Measurements from ENCODE around the gene TLE1.
"Not testable (repeated sequence)": the region's sequence is repeated elsewhere in the genome, so short reads cannot be mapped to it uniquely, and the experiment has no call there.

The TLE1 gene

GRCh38 chr9:81621785-81622259 is 67.5 kb downstream of the TLE1 start:
- no peak for DNase-seq

- DNase-seq = no peak
Observed at GRCh38 chr9:81621118-81621517, 68.2 kb downstream of the TLE1 start.

GRCh38 chr9:81620002-81620390 is 69.4 kb downstream of the TLE1 start:
- no peak for DNase-seq

DNA sequence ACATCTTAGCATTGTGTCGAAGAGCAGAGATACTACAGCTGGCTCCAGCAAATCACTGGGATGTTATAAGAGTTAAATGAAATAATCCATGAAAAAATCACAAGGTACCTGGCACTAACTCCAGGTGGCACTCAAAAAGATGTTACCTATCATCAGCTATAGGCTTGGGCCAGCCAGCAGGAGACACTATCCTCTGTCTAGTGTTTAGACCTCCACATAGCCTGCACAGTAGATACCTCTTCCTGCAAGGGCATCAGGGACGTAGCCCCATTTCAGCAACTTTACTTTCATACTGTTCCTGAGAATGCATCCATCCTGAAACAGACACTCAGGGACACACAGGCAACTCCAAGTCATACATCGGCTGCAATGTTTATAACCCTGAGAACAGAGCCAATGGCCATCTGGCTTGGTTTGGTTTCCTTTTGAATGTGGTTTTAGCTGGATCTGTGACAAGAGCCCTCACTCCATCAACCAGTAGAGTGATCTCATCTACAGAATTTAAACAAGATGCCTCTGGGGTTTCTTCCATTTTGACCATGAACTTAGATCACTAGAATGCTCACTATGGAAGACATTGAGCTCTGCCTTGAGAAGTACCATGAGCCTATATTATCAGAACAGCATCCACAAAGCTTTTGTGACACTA is 69.9 kb downstream of the TLE1 start:
- DNase-seq = no peak

DNA sequence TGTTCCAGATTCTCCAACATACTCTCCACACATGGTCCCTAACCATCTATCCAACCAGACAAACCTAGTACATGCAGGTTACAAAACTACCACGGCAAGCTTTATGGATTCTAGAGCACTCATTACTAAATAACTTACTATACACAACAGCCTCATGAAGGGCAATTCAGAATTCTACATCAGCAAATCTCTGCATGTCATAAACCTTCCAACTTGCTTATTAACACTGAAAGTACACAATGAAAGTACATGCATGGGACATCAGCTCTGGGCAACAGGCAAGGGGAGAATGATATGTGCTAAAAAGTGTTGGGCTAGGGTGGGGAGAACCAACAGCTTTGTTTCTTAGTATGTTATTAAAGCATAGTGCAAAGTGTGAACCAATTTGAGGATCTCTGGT is 70.4 kb downstream of the TLE1 start:
- DNase-seq = no peak

DNA sequence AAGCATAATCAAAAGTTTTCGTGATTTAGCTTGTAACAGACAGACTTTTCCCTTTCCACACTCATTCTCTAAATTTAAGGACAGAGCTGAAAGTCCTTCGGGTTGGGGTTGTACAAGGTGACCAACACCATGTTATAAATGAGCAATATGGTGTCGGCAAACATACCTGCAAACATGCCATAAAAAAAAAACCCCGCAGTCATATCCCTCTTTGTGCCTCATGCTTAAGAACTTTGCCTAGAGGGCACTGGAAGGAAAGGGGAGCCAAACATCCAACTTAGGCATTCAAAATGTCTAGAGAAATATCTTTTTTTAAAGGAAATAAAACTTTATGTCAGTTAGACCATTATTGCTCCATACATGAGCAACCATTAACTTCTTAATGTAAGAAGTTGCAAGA is 73.2 kb downstream of the TLE1 start:
- no peak for DNase-seq

DNA sequence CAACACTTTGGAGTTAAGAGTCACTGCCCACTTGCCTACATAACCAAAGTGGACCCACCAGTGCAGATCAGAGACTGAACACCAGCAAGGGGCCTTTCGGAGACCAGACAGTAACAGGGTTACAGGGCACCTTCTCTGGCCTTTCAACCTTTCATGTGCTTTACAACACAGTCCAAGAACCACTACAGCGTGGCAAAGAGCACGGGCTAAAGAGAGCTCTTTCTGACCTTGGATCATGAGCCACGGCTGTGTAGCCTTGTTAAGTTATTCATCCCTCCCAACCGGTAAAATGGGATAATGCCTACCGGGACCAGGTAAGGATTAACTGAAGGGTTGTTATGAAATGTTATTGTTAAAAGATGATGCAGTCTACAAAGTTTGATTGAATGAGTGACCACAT is 75.0 kb downstream of the TLE1 start:
- no peak for DNase-seq

- DNase-seq = no peak
Observed at GRCh38 chr9:81613002-81613812, 76.1 kb downstream of the TLE1 start.

- DNase-seq = no peak
Observed at GRCh38 chr9:81611664-81612063, 77.7 kb downstream of the TLE1 start.

GRCh38 chr9:81610740-81611107 is 78.6 kb downstream of the TLE1 start:
- no peak for DNase-seq

- DNase-seq = no peak
Observed at GRCh38 chr9:81609782-81610739, 79.3 kb downstream of the TLE1 start.

- no peak for DNase-seq
Observed at GRCh38 chr9:81608289-81608657, 81.1 kb downstream of the TLE1 start.

DNA sequence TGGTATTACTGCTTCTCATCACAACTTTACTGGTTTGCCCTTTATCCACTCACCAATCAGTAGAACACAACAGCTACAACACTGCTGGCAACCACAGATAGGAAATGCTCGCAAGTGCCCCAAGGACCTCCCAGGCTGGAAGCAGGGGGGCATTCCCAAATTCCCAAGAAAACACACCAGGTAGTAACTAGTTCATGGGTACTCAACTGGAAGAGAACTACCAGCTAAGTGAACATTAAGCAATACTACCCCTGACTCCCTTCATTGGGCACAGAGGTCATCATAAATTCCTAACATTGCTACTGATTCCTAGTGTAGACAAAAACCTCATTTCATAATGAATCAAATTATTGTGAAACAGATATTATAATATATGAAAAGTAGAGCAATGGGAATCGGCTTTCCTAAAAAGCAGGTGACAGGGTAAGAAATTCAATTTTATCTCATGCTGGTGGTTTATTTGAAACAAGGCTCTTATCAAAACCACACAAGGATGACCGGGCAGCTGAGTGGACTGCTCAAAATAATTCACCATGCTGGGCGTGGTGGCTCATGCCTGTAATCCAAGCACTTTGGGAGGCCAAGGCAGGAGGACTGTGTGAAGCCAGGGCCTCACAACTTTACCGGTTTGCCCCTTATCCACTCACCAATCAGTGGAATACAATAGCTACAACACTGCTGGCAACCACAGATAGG is 81.6 kb downstream of the TLE1 start:
- DNase-seq = no peak

GRCh38 chr9:81606261-81606660 is 83.1 kb downstream of the TLE1 start:
- not testable (repeated sequence) for DNase-seq

- DNase-seq = no peak
Observed at GRCh38 chr9:81605170-81605670, 84.1 kb downstream of the TLE1 start.

GRCh38 chr9:81604306-81605169 is 84.8 kb downstream of the TLE1 start:
- DNase-seq = no peak

DNA sequence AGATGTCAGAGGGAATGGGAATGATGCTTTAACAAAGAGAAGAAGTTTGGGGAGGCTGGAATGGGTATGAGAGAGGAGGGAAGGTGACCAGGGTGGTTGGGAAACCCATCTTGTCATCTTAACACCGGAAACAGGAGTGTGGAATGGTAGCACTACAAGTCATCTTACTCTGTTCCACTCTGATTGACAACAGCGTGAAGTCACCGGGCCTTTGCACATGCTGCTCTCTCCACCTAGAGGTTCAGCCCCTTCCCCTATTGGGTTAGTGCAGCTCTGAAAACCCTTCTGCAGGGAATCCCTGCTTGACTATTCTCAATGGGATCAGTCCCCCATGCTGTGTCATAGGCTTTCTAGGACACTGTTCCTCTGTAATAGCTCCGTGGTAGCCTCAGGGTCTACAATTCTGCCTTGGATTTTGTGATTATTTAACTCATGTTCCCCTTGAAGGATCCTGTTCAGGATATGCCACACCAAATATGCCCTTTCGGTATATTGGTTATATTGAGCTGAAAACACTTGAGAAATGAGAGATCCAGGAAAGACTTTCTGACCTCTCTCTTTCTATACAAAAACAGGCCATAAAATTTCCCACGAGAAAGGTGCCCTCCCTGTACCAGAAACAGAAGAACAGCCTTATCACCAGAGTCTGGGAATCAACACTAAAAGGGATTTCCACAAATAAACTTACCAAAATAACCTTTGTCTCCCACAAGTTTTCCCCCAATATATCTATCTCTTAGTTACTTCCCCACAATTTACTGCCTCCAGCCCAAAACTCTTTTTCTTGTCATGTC is 86.3 kb downstream of the TLE1 start:
- no peak for DNase-seq

DNA sequence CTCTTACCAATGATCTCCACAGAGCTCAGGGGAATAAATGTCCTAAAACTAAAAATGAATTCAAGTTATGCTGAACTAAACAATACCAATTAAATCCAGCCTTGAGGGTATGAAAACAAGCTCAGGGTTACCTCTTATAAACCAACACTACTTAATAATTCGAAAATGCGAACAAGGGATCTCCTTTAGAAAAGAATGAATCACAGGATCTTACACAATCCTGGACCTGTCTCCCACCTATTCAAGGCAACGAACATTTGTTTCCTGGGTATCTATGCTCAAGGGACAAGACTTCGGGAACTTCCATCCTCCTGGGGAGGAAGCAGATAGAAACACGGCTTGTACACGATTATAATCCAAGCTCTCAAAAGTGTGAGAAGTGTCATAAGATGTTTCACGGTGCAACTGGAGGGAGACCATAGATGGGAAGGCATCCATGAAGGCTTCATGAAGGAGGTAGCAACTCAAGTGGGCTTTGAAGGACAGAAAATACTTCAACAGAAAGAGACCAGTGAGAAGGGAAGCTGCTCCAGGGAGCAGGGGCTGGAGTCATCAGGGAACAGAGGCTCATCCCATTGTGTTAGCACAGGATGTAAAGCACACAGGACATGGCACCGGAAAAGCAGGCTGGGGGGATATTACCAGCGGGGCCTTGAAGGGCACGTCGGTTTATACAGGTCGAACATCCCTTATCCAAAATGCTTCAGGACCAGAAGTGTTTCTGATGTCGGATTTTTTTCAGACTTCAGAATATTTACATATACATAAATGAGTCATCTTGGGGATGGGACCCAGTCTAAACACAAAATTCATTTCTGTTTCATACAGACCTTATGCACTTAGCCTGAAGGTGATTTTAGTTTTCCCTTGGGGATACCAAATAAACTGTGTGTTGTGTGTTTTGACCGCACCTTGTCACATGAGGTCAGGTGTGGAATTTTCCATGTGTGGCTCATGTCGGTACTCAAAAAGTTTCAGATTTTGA is 87.4 kb downstream of the TLE1 start:
- DNase-seq = no peak

GRCh38 chr9:81600631-81601030 is 88.7 kb downstream of the TLE1 start:
- DNase-seq = no peak
